ENCODE results near the gene INHA. TPM values are rescaled to one million over a fixed set of nuclear protein-coding genes. Genes with fewer than 3 reads are reported as not detected.

INHA gene
- total and polyA plus RNA-seq, 5 experiments from 2014 or later = not detected

DNA sequence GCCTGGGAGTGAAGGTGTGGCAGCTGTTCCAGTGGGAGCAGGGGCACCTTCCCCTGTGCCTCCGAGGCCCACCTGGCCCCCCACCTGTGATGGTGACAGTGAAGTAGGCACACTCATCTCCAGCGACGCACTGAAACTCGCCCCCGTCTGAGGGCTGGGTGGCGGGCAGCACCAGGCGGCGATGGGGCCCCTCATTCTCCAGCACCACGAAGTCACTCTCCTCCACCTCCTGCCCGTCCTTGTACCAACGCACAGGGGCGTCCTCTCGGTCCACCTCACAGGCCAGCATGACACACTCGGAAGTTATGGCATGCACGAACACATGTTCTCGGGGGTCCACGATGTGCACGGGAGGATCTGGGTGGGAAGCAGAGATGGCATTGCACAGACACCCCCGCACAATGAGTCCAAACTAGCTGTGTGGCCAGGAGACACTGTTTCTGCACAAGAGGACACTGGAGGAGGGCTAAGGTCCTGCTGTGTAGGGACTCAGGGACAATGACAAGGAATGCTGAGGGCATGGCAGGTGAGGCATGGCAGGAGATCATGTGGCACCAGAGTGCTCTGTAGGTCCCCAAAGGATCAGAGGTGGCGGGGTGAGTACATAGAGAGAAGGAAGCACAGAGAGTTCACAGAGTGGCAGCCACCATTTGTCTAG lies 8.7 kb upstream of the INHA start:
- H3K9me3 Mint-ChIP-seq = no peaks in the 10 kb centered on the region
- peaks cover 8 to 63% (median 24%) of the 10 kb centered on the region in 5 donors for H3K27me3 Mint-ChIP-seq
- H3K4me3 Mint-ChIP-seq = no peak overlapping the region
- H3K36me3 Mint-ChIP-seq = no peaks in the 10 kb centered on the region
- H3K27ac Mint-ChIP-seq = peak overlapping the region in 1 of 10 donors; percentile 13
- ATAC-seq = no peak
- POLR2A ChIA-PET = interaction anchor here (1.4 kb wide), 1 partner anchor 12 kb away, joined by 3 read pairs; no protein-coding TSS in a partner anchor
- no peak for DNase-seq
- H3K4me1 Mint-ChIP-seq = peaks cover 0 to 4% (median 0%) of the 10 kb centered on the region in 4 donors

GRCh38 chr2:219565130-219566080 lies 6.7 kb upstream of the INHA start:
- no peaks in the 10 kb centered on the region for H3K36me3 Mint-ChIP-seq
- POLR2A ChIA-PET = no interaction called here
- H3K4me3 Mint-ChIP-seq = no peak overlapping the region
- ATAC-seq (no peak), DNase-seq (no peak)
- H3K9me3 Mint-ChIP-seq = no peaks in the 10 kb centered on the region
- peaks cover 0 to 4% (median 0%) of the 10 kb centered on the region in 4 donors for H3K4me1 Mint-ChIP-seq
- H3K27me3 Mint-ChIP-seq = peaks cover 13 to 65% (median 25%) of the 10 kb centered on the region in 5 donors
- H3K27ac Mint-ChIP-seq = no peak overlapping the region

- no peak overlapping the region for H3K4me3 Mint-ChIP-seq
- DNase-seq = no peak
- no peaks in the 10 kb centered on the region for H3K36me3 Mint-ChIP-seq
- H3K4me1 Mint-ChIP-seq = peaks cover 0 to 4% (median 0%) of the 10 kb centered on the region in 4 donors
- POLR2A ChIA-PET = no interaction called here
- no peaks in the 10 kb centered on the region for H3K9me3 Mint-ChIP-seq
- no peak for ATAC-seq
- H3K27ac Mint-ChIP-seq = no peak overlapping the region
- H3K27me3 Mint-ChIP-seq = peaks cover 13 to 56% (median 22%) of the 10 kb centered on the region in 5 donors
These were observed 5.5 kb upstream of the INHA start for GRCh38 chr2:219566640-219567039.

- POLR2A ChIA-PET = no interaction called here
- Mint-ChIP-seq H3K4me1 (peaks cover 0 to 5% (median under 1%) of the 10 kb centered on the region in 4 donors), H3K27me3 (peaks cover 16 to 61% (median 27%) of the 10 kb centered on the region in 5 donors), H3K9me3 (no peaks in the 10 kb centered on the region), H3K36me3 (no peaks in the 10 kb centered on the region), H3K4me3 (no peak overlapping the region), H3K27ac (no peak overlapping the region)
- ATAC-seq (no peak), DNase-seq (no peak)
These were observed 5.0 kb upstream of the INHA start for GRCh38 chr2:219567131-219567530.

DNA sequence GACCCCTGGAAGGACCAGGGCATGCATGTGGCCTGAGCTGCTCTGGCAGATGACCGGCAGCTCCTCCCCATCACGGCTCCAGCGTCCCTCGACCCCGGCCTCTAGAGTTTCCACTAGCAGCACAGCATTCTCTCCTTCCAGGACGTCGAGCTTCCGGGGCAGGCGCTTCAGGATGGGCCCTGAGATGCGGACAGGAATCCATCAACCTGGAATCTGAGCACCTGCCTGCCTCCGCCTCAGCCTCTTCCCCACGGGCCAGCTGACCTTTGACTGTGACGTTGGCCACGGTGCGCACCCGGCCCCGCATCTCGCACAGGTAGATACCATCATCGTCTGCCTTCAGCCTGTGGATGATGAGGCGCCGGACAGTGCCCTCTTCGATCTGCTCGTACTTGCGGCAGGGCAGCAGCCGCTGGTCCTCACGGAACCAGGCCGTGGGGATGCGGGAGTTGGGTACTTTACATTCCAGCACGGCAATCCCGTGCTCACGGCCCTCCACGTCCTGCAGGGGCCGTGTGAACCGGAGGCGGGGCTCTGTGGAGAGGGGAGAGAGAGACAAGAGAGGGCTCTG lies 4.2 kb upstream of the INHA start:
- no peak for DNase-seq
- H3K36me3 Mint-ChIP-seq = no peaks in the 10 kb centered on the region
- no peak overlapping the region for H3K27ac Mint-ChIP-seq
- ATAC-seq = no peak
- POLR2A ChIA-PET = no interaction called here
- H3K4me3 Mint-ChIP-seq = no peak overlapping the region
- H3K4me1 Mint-ChIP-seq = peaks cover 0 to 5% (median under 1%) of the 10 kb centered on the region in 4 donors
- H3K27me3 Mint-ChIP-seq = peaks cover 17 to 59% (median 29%) of the 10 kb centered on the region in 5 donors
- no peaks in the 10 kb centered on the region for H3K9me3 Mint-ChIP-seq

- H3K36me3 Mint-ChIP-seq = no peaks in the 10 kb centered on the region
- H3K4me1 Mint-ChIP-seq = peaks cover 0 to 5% (median under 1%) of the 10 kb centered on the region in 4 donors
- DNase-seq (no peak), ATAC-seq (no peak)
- H3K27ac Mint-ChIP-seq = peak overlapping the region in 1 of 10 donors; percentile 21
- H3K4me3 Mint-ChIP-seq = peak overlapping the region in 4 of 10 donors; percentile 2 to 29 (median 24)
- no peaks in the 10 kb centered on the region for H3K9me3 Mint-ChIP-seq
- POLR2A ChIA-PET = no interaction called here
- H3K27me3 Mint-ChIP-seq = peaks cover 19 to 57% (median 34%) of the 10 kb centered on the region in 5 donors
These were observed 3.1 kb upstream of the INHA start for GRCh38 chr2:219569041-219569440.

GRCh38 chr2:219569635-219570034 lies 2.5 kb upstream of the INHA start:
- Mint-ChIP-seq H3K36me3 (no peaks in the 10 kb centered on the region), H3K9me3 (no peaks in the 10 kb centered on the region), H3K27me3 (peaks cover 14 to 52% (median 31%) of the 10 kb centered on the region in 5 donors), H3K4me3 (peak overlapping the region in 8 of 10 donors; percentile 20 to 64 (median 37)), H3K27ac (peak overlapping the region in 1 of 10 donors; percentile 65), H3K4me1 (peaks cover 0 to 3% (median under 1%) of the 10 kb centered on the region in 4 donors)
- no peak for DNase-seq
- ATAC-seq = no peak
- POLR2A ChIA-PET = no interaction called here

DNA sequence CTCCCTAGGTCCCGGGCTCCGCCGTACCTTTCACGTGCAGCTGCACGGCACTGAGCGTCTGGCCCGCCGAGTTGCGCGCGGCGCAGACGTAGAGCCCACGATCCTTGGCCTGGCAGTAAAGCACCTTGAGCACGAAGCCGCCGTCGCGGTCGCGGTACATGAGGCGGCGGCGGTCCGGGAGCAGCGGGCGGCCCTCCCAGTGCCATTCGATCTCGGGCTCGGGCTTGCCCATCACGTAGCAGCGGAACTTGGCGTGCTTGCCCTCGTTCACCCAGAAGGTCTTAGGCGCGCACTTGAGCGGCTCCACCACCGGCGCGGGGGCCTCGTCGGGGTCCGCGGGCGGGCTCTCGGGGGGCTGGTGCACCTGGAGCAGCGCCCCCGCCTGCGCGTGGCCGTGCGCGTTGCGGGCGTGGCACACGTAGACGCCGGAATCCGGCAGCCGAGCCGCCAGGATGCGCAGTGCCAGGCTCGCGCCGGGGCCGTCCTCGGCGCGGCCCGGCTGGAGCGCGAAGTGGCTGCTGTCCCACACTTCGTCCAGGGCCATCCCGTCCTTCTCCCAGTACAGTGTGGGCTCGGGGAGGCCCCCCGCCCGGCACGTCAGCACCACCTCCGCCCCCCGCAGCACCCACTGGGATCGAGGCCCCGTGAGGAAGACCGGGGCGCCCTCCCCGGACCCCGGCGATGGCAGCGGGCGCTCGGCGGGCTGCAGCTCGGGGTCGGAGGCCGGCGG lies 1.8 kb upstream of the INHA start:
- Mint-ChIP-seq H3K4me1 (peaks cover 0 to 3% (median under 1%) of the 10 kb centered on the region in 4 donors), H3K36me3 (no peaks in the 10 kb centered on the region), H3K27me3 (peaks cover 16 to 56% (median 32%) of the 10 kb centered on the region in 5 donors), H3K27ac (no peak overlapping the region), H3K4me3 (peak overlapping the region in 8 of 10 donors; percentile 23 to 67 (median 52)), H3K9me3 (no peaks in the 10 kb centered on the region)
- DNase-seq (peak in 1 of 10 donors; percentile 14), ATAC-seq (peak; percentile 50 to 66)
- POLR2A ChIA-PET = interaction anchor here (0.5 to 0.6 kb wide), 2 partner anchors 30 to 52 kb away, joined by 3 read pairs; no protein-coding TSS in a partner anchor

GRCh38 chr2:219570924-219571310 lies 1.2 kb upstream of the INHA start:
- H3K27me3 Mint-ChIP-seq = peaks cover 20 to 62% (median 38%) of the 10 kb centered on the region in 5 donors
- no peaks in the 10 kb centered on the region for H3K9me3 Mint-ChIP-seq
- peak; percentile 51 to 60 for ATAC-seq
- H3K4me3 Mint-ChIP-seq = peak overlapping the region in 3 of 10 donors; percentile 23 to 43 (median 33)
- H3K4me1 Mint-ChIP-seq = peaks cover 0 to 3% (median under 1%) of the 10 kb centered on the region in 4 donors
- POLR2A ChIA-PET = interaction anchor here (0.5 to 0.6 kb wide), 2 partner anchors 29 to 53 kb away, joined by 3 read pairs; no protein-coding TSS in a partner anchor
- H3K36me3 Mint-ChIP-seq = no peaks in the 10 kb centered on the region
- no peak for DNase-seq
- H3K27ac Mint-ChIP-seq = no peak overlapping the region

DNA sequence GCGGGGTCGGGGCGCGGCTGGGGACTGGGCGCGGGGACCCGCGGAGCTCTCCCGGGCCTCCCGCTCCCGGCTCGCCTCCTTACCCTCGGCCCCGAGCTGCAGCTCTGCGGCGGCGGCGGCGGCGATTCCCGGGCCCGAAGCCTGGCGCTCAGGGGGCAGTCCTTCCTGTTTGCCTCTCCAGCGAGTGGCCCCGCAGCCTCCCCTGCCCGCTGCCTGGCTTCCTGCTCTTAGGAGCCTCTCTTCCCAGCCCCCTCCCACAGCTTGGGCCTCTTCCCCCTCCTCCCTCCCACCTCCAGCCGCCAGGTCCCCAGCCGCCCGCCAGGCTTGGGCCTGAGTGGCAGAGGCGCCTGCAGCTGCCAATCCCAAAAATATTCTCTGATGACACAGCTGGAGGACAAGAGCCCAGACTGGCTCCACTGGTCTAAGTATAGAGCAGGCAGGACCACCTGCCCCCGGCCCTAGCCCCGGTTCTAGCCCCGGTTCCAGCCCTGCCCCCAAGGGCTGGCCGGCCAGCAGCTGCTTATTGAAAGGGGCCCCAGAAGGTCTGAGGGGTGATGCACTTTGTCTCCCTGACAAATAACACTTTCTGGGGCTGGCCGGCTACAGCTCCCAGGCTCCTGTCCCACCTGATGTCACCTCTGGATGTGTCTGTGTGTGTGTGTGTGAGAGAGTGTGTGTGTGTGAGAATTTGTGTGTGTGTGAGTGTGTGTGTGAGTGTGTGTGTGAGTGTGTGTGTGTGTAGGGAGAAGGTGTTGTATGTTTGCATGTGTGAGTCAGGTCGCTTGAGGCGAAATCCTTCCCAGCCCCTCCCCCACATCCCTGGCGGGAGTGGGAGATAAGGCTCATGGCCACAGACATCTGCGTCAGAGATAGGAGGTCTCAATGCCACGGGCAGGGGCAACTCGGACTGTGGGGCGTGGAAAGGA lies 536 bp upstream of the INHA start, which contains the start of gene OBSL1:
OBSL1 (minus strand) TSS at position 229 of the 926 bp plus-strand sequence. CDS start 307 bp downstream, outside the sequence.
- Mint-ChIP-seq H3K4me1 (peaks cover 0 to 3% (median under 1%) of the 10 kb centered on the region in 4 donors), H3K27me3 (peaks cover 22 to 68% (median 42%) of the 10 kb centered on the region in 5 donors), H3K36me3 (no peaks in the 10 kb centered on the region), H3K4me3 (peak within 1 kb of the TSS; percentile 2 to 83 (median 48)), H3K27ac (peak within 1 kb of the TSS in 3 of 10 donors; percentile 19 to 46 (median 21)), H3K9me3 (no peaks in the 10 kb centered on the region)
- DNase-seq (no peak), ATAC-seq (peak; percentile 51 to 59)
- POLR2A ChIA-PET = no interaction called here

DNA sequence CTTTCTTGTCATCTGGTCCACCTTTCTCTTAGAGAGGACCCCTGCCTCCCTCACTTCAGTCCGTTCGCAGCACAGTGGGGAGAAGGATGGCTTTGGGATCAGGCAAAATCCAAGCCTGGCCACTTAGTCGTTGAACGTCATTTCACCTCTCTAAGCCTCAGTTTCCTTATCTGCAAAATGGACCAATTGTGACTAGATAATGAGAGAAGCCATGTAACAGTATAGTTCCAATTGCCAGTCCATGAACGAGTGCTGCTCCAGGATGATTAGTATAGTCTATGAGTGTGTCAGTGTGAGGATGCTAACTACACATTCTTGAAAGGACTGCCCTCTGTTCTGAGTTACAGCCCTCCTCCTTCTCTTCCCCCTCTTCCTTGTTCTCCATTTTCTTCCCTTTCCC lies 1.1 kb downstream of the INHA start:
- peaks cover 22 to 73% (median 35%) of the 10 kb centered on the region in 5 donors for H3K27me3 Mint-ChIP-seq
- peak overlapping the region in 5 of 10 donors; percentile 7 to 46 (median 23) for H3K4me3 Mint-ChIP-seq
- no peak overlapping the region for H3K27ac Mint-ChIP-seq
- no peaks in the 10 kb centered on the region for H3K9me3 Mint-ChIP-seq
- no peaks in the 10 kb centered on the region for H3K36me3 Mint-ChIP-seq
- no peak for DNase-seq
- POLR2A ChIA-PET = no interaction called here
- peaks cover 0 to 2% (median under 1%) of the 10 kb centered on the region in 4 donors for H3K4me1 Mint-ChIP-seq
- no peak for ATAC-seq

All from naive thymus-derived CD8-positive, alpha-beta T cell (primary cell).